NCI-H146 treated with DMSO at 0.1 percent for 48 hours (cell line): ENCODE results near the gene MRPS34.
A peak's percentile ranks its signal among the peaks of the same experiment; 100 is the strongest.

Experiments
- DNase-seq: peaks from one replicate; lab custom pipeline; 2025; ENCODE audit not compliant: unreplicated experiment; lab: John Stamatoyannopoulos, UW

The MRPS34 gene

GRCh38 chr16:1782408-1783264 lies 9.7 kb upstream of the MRPS34 start, which contains the start of the genes NUBP2 and SPSB3:
TSS of gene NUBP2 (plus strand) at chr16:1782960. CDS start at chr16:1783021, 61 bp downstream.
TSS of gene SPSB3 (minus strand) at chr16:1782571. CDS start at chr16:1781483, 1,088 bp downstream.
- DNase-seq, result peak; percentile 99

GRCh38 chr16:1781758-1782407 lies 8.9 kb upstream of the MRPS34 start:
- DNase-seq, result peak; percentile 35

GRCh38 chr16:1781254-1781653 lies 8.3 kb upstream of the MRPS34 start:
- no peak for DNase-seq

GRCh38 chr16:1780677-1781072 lies 7.7 kb upstream of the MRPS34 start:
- DNase-seq, result no peak

- DNase-seq, result no peak
These were observed 7.1 kb upstream of the MRPS34 start for GRCh38 chr16:1779741-1780676.

GRCh38 chr16:1779234-1779701 lies 6.3 kb upstream of the MRPS34 start:
- DNase-seq, result no peak

- DNase-seq, result no peak
These were observed 5.6 kb upstream of the MRPS34 start for GRCh38 chr16:1778200-1779179.

GRCh38 chr16:1777375-1778199 lies 4.7 kb upstream of the MRPS34 start:
- no peak for DNase-seq

GRCh38 chr16:1776991-1777374 lies 4.0 kb upstream of the MRPS34 start:
- DNase-seq, result no peak

GRCh38 chr16:1776672-1776955 lies 3.7 kb upstream of the MRPS34 start:
- no peak for DNase-seq

GRCh38 chr16:1775846-1776671 lies 3.1 kb upstream of the MRPS34 start:
- DNase-seq, result no peak

- DNase-seq, result no peak
These were observed 2.3 kb upstream of the MRPS34 start for GRCh38 chr16:1775006-1775845.

GRCh38 chr16:1774448-1774780 lies 1.5 kb upstream of the MRPS34 start:
- no peak for DNase-seq

- peak; percentile 10 for DNase-seq
These were observed 941 bp upstream of the MRPS34 start for GRCh38 chr16:1773703-1774447.

GRCh38 chr16:1772362-1772907 lies 499 bp downstream of the MRPS34 start, which contains the start of gene EME2:
TSS of gene EME2 (plus strand) at chr16:1772810. CDS start at chr16:1773228, 418 bp downstream.
- DNase-seq, result peak; percentile 25

GRCh38 chr16:1771864-1772361 lies 1.0 kb downstream of the MRPS34 start:
- peak; percentile 21 for DNase-seq
